ENCODE results near the gene UBL7.
A peak's percentile ranks its signal among the peaks of the same experiment; 100 is the strongest.

Gene UBL7

GRCh38 chr15:74502301-74502700 is 41.3 kb upstream of the UBL7 start:
- TF ChIP-seq CTCF (IDR thresholded peaks at IDR 0.05; ENCODE audit: insufficient read depth, low read length, poor library complexity, severe bottlenecking): no peak
- Histone ChIP-seq H3K4me3 (replicated peaks; ENCODE audit: low read depth, low read length) (no peak overlapping the region), H3K27me3 (replicated peaks; ENCODE audit: control insufficient read depth, insufficient read depth, low read length) (no peaks in the 10 kb centered on the region), H3K36me3 (ENCODE audit: control insufficient read depth, insufficient read depth, low read length) (peaks cover 6% of the 10 kb centered on the region)
- DNase-seq (ENCODE audit: extremely low read depth, insufficient read length): no peak

- no peak for DNase-seq (ENCODE audit: extremely low read depth, insufficient read length)
- Histone ChIP-seq H3K27me3 (replicated peaks; ENCODE audit: control insufficient read depth, insufficient read depth, low read length) (no peaks in the 10 kb centered on the region), H3K4me3 (replicated peaks; ENCODE audit: low read depth, low read length) (no peak overlapping the region), H3K36me3 (ENCODE audit: control insufficient read depth, insufficient read depth, low read length) (peaks cover 2% of the 10 kb centered on the region)
- no peak for TF ChIP-seq CTCF (IDR thresholded peaks at IDR 0.05; ENCODE audit: insufficient read depth, low read length, poor library complexity, severe bottlenecking)
Measured at GRCh38 chr15:74500401-74500800, 39.4 kb upstream of the UBL7 start.

GRCh38 chr15:74499366-74499765 is 38.4 kb upstream of the UBL7 start:
- Histone ChIP-seq H3K36me3 (ENCODE audit: control insufficient read depth, insufficient read depth, low read length) (peaks cover 2% of the 10 kb centered on the region), H3K27me3 (replicated peaks; ENCODE audit: control insufficient read depth, insufficient read depth, low read length) (no peaks in the 10 kb centered on the region), H3K4me3 (replicated peaks; ENCODE audit: low read depth, low read length) (no peak overlapping the region)
- DNase-seq (ENCODE audit: extremely low read depth, insufficient read length): no peak
- TF ChIP-seq CTCF (IDR thresholded peaks at IDR 0.05; ENCODE audit: insufficient read depth, low read length, poor library complexity, severe bottlenecking): no peak

- Histone ChIP-seq H3K4me3 (replicated peaks; ENCODE audit: low read depth, low read length) (no peak overlapping the region), H3K36me3 (ENCODE audit: control insufficient read depth, insufficient read depth, low read length) (peaks cover 2% of the 10 kb centered on the region), H3K27me3 (replicated peaks; ENCODE audit: control insufficient read depth, insufficient read depth, low read length) (no peaks in the 10 kb centered on the region)
- TF ChIP-seq CTCF (IDR thresholded peaks at IDR 0.05; ENCODE audit: insufficient read depth, low read length, poor library complexity, severe bottlenecking): no peak
- DNase-seq (ENCODE audit: extremely low read depth, insufficient read length): peak; percentile 46
Measured at GRCh38 chr15:74497584-74497983, 36.6 kb upstream of the UBL7 start.

GRCh38 chr15:74496648-74497047 is 35.7 kb upstream of the UBL7 start:
- H3K36me3 ChIP-seq (ENCODE audit: control insufficient read depth, insufficient read depth, low read length): no peaks in the 10 kb centered on the region; the same call in 1 of the 2 replicates

More at GRCh38 chr15:74496648-74497047, 35.7 kb upstream of the UBL7 start:
- DNase-seq (ENCODE audit: extremely low read depth, insufficient read length): no peak
- TF ChIP-seq CTCF (IDR thresholded peaks at IDR 0.05; ENCODE audit: insufficient read depth, low read length, poor library complexity, severe bottlenecking): no peak
- Histone ChIP-seq H3K4me3 (replicated peaks; ENCODE audit: low read depth, low read length) (no peak overlapping the region), H3K27me3 (replicated peaks; ENCODE audit: control insufficient read depth, insufficient read depth, low read length) (no peaks in the 10 kb centered on the region)
